Activated T-cell treated with anti-CD3 and anti-CD28 coated beads, Interleukin-2, amount 50 U/mL, for 24 hours (primary cell): ENCODE measurements around the gene TRIM28.
A peak's percentile ranks its signal among the peaks of the same experiment; 100 is the strongest.
"Not testable (repeated sequence)": the region's sequence is repeated elsewhere in the genome, so short reads cannot be mapped to it uniquely, and the experiment has no call there.

Experiments used
- DNase-seq: peaks from one replicate; pipeline ENCODE4 v3.0.0-alpha.2; 2020
- H3K27ac Mint-ChIP-seq: 2 replicates; pipeline ENCODE4 v1.8.0; 2020; ENCODE audit warnings: mild to moderate bottlenecking, mixed read lengths
- H3K27me3 Mint-ChIP-seq: 2 replicates; pipeline ENCODE4 v1.8.0; 2020; ENCODE audit warnings: mixed read lengths
- H3K36me3 Mint-ChIP-seq: 2 replicates; pipeline ENCODE4 v1.8.0; 2020; ENCODE audit warnings: low read depth, mixed read lengths
- H3K4me1 Mint-ChIP-seq: 2 replicates; pipeline ENCODE4 v1.8.0; 2020; ENCODE audit warnings: low read depth, mixed read lengths
- H3K4me3 Mint-ChIP-seq: 2 replicates; pipeline ENCODE4 v1.8.0; 2020; ENCODE audit warnings: mild to moderate bottlenecking, moderate library complexity, mixed read lengths
- H3K9me3 Mint-ChIP-seq: 2 replicates; pipeline ENCODE4 v1.8.0; 2020; ENCODE audit warnings: mixed read lengths

TRIM28 gene

DNA sequence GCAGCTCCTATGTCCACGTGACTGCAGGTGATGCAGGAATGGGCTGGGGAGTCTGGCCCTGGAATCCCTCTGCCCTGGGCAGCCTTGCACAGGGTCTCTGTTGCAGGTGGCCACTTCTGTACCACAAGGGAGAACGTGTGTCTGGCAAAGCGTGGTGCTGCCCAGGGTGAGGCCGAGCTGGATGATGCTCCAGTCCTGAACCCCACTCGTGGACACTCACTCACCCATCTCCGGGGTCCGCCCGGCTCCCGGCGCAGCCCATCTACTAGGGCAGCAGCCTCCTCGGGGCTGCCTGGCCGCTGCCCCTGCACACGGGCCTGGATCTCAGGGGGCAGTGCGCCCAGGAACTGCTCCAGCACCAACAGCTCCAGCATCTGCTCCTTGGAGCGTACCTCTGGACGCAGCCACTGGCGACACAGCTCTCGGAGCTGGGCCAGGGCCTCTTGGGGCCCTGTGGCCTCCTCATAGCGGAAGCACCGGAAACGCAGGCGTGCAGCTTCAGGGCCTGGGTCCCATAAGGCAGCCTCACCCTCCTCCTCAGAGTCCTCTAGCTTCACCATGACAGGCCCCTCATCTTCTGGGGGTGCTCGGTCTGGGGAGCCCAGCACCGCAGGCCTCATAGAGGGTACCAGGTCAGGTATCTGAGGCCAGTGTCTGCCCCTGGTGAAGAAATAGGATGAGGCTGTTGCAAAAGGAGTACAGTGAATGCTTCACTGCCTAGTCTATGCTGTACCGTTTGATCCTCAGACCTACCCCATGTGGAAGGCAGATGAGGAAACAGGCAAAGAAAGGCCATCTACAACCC, 27.1 kb downstream of the TRIM28 start:
- Mint-ChIP-seq H3K4me3 (no peak overlapping the region), H3K27ac (no peak overlapping the region), H3K4me1 (peaks cover 38% of the 10 kb centered on the region), H3K9me3 (no peaks in the 10 kb centered on the region), H3K36me3 (peaks cover 71% of the 10 kb centered on the region), H3K27me3 (no peaks in the 10 kb centered on the region)
- DNase-seq = peak; percentile 26

DNA sequence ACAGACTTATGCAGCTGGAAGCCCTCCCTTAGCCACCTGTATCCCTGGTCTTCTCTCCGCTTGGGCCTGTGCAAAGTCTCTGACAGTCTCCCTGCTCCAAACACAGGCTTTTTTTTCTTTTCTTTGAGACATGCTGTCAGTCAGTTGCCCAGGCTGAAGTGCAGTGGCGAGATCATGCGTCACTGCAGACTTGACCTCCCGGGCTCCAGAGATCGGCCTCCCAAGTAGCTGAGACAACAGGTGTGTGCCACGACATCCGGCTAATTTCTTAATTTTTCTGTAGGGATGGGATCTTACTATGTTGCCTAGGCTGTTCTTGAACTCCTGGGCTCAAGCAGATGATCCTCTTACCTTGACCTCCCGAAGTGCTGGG, 27.7 kb downstream of the TRIM28 start:
- peak; percentile 15 for DNase-seq
- H3K4me1 Mint-ChIP-seq = peaks cover 39% of the 10 kb centered on the region
- H3K27ac Mint-ChIP-seq = peak overlapping the region; percentile 100
- no peaks in the 10 kb centered on the region for H3K27me3 Mint-ChIP-seq
- H3K4me3 Mint-ChIP-seq = peak overlapping the region; percentile 92
- no peaks in the 10 kb centered on the region for H3K9me3 Mint-ChIP-seq
- H3K36me3 Mint-ChIP-seq = peaks cover 65% of the 10 kb centered on the region

DNA sequence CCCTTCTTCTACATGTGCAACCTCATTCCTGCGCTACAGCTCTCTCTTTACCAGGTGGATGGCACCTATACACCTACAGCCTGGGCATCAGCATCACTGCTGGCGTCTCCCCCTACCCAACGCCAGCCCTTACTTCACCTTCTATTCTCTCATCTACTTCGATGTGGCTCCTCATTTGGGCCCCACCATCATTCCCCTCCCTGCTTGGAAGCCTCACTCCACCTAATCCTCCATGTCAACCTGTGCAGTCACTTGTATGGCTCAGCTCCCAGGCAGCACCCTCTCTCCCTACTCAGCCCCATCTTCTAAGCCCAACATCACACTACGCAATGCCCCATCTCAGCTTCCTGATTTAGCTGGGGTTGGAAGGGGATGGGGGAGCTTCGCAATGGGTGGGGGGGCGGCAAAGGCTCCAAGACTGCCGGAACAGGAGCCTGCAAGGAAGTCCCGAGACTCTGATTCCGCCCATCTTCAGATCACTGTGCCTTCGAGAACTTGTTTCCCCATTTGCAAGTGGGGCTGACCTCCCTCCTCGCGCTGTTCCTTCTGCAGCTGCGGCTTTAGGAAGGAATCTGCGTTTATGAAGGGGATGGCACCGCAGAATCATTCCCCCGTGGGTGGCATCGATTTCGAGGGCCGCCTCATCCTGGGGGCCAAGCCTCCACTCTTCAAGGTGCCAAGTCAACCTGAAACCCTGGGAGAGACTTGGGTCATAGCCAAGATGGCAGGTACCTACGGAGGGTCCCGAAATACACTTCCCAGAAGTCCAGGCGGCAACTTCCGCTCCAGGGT, 28.4 kb downstream of the TRIM28 start:
- H3K36me3 Mint-ChIP-seq = peaks cover 59% of the 10 kb centered on the region
- no peaks in the 10 kb centered on the region for H3K9me3 Mint-ChIP-seq
- peak overlapping the region; percentile 92 for H3K4me3 Mint-ChIP-seq
- H3K4me1 Mint-ChIP-seq = peaks cover 41% of the 10 kb centered on the region
- peak overlapping the region; percentile 100 for H3K27ac Mint-ChIP-seq
- DNase-seq = no peak
- H3K27me3 Mint-ChIP-seq = no peaks in the 10 kb centered on the region

DNA sequence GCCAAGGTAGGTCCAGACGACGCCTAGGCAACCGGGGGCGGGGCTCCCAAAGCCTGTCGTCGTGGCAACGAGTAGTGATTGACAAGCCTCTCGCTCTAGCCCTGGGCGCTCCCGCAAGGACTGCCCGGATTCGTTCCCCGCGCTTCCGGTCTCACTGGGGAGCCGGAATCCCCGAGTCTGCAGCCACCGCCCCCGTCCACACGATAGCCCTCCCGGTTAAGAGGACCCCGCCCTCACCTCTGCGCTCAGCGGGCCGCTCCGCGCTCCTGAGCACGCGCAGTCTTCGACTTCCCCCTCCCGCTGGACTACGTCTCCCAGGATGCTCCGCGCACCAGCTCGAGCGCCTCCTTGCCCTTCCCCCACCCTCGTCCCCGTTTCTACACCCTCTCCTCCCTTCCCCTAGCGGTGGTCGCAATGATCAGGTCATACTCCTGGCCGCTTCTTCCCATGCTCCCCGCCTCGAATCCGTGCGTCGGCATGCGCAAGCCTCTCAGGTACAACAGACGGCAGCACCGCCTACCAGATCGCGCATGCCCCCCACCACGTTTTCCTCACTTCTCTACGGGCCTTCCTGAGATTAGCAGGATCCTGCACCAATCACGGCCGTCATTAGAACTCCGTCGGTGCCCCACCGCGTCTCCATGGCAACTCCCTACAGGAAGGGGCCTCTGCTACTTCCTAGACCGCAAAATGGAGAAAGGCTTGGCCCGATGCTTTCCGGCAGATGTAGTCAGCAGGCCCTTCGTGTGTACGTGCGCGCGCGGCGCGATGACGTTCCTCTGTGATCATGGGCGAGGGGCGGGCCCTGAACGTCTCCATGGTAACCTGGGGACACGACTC, 29.2 kb downstream of the TRIM28 start, which contains the start of gene MZF1:
TSS of gene MZF1 (minus strand) at position 518 of the 840 bp plus-strand sequence. CDS start 1,946 bp downstream, outside the sequence.
- Mint-ChIP-seq H3K4me3 (peak within 1 kb of the TSS; percentile 92), H3K9me3 (no peaks in the 10 kb centered on the region), H3K27me3 (no peaks in the 10 kb centered on the region), H3K27ac (peak within 1 kb of the TSS; percentile 100), H3K36me3 (peaks cover 57% of the 10 kb centered on the region), H3K4me1 (peaks cover 45% of the 10 kb centered on the region)
- peak; percentile 100 for DNase-seq

DNA sequence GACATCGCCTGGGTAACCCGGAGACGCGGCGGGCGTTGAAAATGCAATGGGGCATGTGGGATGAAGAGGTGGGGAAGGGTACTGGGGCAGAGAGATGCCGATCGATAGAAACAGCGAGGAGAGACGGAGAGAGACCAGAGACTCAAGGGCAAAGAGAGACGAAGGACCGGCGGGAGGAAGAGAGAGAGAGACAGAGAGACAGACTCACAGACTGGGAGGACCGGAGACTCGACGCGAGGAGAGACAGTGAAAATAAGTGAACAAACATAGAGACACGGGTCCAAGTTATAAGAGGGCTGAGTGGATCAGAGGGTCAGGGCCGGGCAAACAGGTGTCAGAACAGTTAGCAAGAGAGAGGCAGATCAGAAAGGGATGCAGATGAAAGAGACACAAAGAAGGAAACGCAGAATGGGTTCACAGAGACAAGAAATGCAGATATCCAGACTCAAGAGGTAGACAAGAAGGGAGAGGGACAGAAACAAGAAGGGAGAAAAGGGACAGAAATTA, 29.8 kb downstream of the TRIM28 start:
- DNase-seq = no peak
- peak overlapping the region; percentile 100 for H3K27ac Mint-ChIP-seq
- H3K27me3 Mint-ChIP-seq = no peaks in the 10 kb centered on the region
- peak overlapping the region; percentile 92 for H3K4me3 Mint-ChIP-seq
- H3K9me3 Mint-ChIP-seq = no peaks in the 10 kb centered on the region
- peaks cover 48% of the 10 kb centered on the region for H3K4me1 Mint-ChIP-seq
- H3K36me3 Mint-ChIP-seq = peaks cover 50% of the 10 kb centered on the region

DNA sequence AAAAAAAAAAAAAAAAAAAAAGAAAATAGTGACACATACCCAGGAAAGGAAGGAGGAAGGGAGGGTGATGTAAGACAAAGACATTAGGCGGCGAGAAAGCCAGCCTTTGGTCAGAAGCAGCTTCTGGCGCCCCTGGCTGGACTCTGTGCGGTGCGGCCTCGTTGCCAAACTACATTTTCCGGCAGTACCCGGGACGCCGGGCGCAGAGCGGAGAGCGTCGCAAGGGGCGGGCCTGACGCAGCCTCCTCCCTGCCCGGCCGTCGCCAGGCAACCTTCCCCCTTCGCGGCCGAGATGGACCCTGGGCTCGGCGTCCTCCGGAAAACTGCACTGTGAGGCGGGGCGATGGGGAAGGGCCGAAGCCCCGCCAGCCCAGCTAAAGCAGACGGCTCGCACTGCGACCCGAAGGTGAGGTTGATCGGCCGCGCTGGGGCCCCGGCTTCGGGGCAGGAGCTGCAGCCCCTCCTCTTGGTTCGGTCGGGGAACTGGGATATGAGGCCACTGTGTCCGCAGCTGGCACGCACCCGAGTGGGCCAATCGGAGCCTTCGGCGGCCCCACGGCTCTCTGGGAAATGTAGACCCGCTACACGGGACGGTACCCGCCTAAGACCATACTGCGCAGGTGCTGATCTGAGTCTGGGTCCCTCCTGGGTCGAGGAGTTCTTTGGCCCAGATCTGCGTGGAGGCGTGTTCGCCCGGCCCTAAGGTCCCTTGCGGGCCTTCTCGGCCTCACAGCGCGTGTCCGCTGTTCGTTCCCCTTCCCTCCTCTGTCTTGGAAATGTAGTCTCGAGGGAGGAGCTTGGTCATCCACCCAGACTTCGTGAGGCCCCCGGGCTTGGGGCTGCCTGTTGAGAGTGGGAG, 31.5 kb downstream of the TRIM28 start:
- no peaks in the 10 kb centered on the region for H3K27me3 Mint-ChIP-seq
- DNase-seq = peak; percentile 87

DNA sequence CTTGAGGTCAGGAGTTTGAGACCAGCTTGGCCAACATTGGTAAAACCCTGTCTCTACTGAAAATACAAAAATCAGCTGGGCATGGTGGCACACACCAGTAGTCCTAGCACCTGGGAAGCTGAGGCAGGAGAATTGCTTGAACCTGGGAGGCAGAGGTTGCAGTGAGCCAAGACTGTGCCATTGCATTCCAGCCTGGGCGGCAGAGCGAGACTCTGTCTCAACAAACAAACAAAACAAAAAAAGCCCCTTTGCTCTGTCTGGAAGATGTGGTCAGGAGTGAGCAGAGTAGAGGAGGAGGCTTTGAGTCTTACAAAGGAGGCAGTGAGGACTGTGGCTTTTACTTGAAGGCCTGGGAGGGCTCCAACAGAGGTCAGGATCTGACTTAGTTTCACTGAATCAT, 33.7 kb downstream of the TRIM28 start:
- not testable (repeated sequence) for H3K27me3 Mint-ChIP-seq, H3K9me3 Mint-ChIP-seq
- Mint-ChIP-seq H3K27ac (peak overlapping the region; percentile 86), H3K36me3 (peaks cover 34% of the 10 kb centered on the region), H3K4me3 (peak overlapping the region; percentile 39), H3K4me1 (peaks cover 55% of the 10 kb centered on the region)
- DNase-seq = peak; percentile 24

More for the DNA sequence above, 31.5 kb downstream of the TRIM28 start:
- Mint-ChIP-seq H3K9me3 (no peaks in the 10 kb centered on the region), H3K36me3 (peaks cover 40% of the 10 kb centered on the region), H3K4me3 (peak overlapping the region; percentile 92), H3K27ac (peak overlapping the region; percentile 100), H3K4me1 (peaks cover 58% of the 10 kb centered on the region)

DNA sequence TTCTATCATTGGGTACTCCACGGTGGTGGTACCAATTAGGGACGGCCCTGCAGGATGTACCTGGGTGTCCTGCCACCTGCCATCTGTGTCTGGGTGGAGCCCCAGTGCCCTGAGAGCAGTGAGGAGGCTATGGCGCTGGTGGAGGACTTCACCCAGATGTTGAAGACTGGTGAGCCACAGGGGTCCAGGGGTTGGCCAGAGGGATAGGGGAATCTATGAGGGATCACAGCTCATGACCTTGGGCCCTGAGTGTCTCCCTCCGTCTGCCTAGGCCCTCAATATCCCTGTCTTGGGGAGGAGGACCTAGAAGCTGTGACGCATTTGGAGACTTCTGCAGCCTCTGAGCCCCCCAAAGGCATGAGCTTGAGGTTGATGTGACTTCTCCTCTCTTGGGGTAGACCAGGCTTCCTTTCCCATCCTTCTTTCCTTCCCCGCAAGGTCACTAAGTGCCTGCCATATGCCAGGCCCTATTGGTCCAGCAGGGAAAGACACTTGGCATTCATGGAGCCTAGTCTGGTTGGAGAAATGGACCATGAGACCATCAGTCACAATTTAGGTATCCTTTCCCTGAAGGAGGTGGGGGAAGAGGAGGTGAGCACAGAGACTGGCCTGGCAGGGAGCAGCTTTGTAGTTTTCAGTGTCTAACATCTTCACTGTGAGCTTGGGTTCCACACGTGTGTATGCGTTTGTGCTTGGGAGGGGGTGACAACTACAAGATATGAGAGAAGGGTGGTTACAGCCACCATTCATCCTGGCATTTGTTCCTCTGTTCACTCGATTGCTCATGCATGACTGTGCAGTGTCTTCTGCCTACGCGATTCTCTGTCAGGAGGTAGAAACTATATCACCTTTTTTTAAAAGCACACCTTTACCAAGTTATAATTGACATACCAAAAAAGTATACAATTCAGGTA, 34.4 kb downstream of the TRIM28 start:
- peak overlapping the region; percentile 86 for H3K27ac Mint-ChIP-seq
- H3K27me3 Mint-ChIP-seq = no peaks in the 10 kb centered on the region
- no peaks in the 10 kb centered on the region for H3K9me3 Mint-ChIP-seq
- peaks cover 36% of the 10 kb centered on the region for H3K36me3 Mint-ChIP-seq
- H3K4me3 Mint-ChIP-seq = peak overlapping the region; percentile 39
- H3K4me1 Mint-ChIP-seq = peaks cover 52% of the 10 kb centered on the region
- peak; percentile 34 for DNase-seq

DNA sequence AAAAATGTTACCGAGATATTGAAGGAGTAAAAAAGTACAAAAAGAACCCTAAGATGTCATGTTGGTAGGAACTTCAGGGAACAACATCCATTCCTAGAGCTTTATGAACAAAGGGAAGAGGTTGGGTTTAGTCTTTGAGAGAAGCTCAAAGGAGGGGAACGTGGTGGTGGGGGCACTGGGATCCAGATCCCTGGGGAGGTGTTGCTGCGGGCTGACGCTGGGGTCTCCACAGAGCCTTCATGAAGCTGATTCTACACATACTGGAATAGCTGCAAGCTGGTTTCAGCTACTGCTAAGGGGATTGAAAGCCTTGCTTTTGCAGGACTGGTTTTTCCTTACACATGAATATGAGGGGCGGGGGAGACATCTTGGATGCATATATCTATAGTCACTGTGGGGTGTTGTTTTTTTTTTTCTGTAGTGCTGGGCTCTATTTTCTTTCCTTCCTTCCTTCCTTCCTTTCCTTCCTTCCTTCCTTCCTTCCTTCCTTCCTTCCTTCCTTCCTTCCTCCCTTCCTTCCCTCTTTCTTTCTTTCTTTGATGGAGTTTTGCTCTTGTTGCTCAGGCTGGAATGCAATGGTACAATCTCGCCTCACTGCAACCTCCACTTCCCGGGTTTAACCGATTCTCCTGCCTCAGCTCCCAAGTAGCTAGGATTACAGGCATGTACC, 35.7 kb downstream of the TRIM28 start:
- Mint-ChIP-seq H3K4me1 (peaks cover 41% of the 10 kb centered on the region), H3K27me3 (no peaks in the 10 kb centered on the region), H3K36me3 (peaks cover 43% of the 10 kb centered on the region), H3K4me3 (no peak overlapping the region), H3K9me3 (no peaks in the 10 kb centered on the region), H3K27ac (peak overlapping the region; percentile 63)
- DNase-seq = no peak

DNA sequence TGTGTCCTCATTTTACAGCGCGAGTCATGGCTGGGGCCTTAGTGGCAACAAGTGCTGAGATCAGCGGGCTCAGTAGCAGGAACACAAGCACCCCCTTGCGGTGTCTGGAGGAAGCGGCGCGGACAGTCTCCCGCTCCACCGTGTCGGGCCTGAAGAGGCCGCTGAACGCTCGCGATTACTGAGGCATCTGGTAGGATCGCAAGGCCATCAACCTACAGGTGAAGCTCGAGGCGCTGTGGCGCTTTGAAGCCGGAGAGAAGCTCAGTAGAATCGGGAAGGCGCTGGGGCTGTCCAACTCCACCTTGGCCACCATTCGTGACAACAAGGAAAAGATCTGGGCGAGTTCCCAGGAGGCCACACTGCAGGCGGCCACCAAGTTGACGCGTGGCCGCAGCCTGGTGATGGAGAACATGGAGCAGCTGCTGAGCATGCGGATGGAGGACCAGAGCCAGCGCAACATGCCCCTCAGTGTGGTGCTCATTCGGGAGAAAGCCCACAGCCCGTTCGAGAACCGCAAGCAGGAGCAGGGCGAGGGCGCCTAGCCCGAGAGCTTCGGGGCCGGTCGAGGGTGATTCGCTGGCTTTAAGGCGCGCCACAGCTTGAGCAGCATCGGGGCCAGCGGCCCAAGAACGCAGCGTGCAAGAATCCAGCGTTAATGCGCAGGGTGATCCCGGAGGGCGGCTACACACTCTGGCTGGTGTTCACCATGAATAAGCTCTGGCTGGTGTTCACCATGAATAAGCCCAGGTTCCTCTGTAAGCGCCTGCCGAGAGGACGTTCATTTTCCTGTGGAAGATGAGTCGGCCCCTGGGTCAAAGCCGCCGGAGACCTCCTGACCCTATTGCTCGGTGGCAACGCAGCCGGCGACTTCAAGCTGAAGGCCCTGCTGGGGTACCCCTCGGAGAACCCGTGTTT, 37.6 kb downstream of the TRIM28 start:
- no peaks in the 10 kb centered on the region for H3K27me3 Mint-ChIP-seq
- H3K4me3 Mint-ChIP-seq = no peak overlapping the region
- H3K9me3 Mint-ChIP-seq = no peaks in the 10 kb centered on the region
- peaks cover 39% of the 10 kb centered on the region for H3K36me3 Mint-ChIP-seq
- H3K27ac Mint-ChIP-seq = peak overlapping the region; percentile 87
- H3K4me1 Mint-ChIP-seq = peaks cover 34% of the 10 kb centered on the region
- DNase-seq = peak; percentile 93

DNA sequence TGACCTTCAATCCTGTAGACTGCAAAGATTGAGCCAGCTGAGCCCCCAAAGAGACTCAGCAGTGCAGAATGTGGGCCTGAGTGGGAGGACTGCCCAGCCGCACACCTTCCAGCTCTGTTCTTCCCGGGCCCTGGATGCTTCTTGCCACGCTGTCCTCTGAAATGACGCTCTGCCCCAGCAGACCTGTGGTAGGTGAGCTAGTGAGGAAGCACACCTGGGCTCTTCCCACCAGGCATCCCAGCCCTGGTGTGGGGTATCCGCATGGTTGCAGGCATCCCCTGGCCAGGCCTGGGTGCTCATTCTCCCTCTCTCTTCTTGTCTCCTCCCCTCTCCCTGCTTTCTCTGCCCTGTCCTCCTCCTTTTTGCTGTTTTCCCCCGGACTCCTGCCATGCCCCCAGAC, 39.1 kb downstream of the TRIM28 start:
- no peaks in the 10 kb centered on the region for H3K9me3 Mint-ChIP-seq

More for the DNA sequence above, 39.1 kb downstream of the TRIM28 start:
- H3K36me3 Mint-ChIP-seq = peaks cover 35% of the 10 kb centered on the region
- peaks cover 26% of the 10 kb centered on the region for H3K4me1 Mint-ChIP-seq
- no peak overlapping the region for H3K27ac Mint-ChIP-seq
- H3K4me3 Mint-ChIP-seq = no peak overlapping the region
- DNase-seq = no peak
- H3K27me3 Mint-ChIP-seq = no peaks in the 10 kb centered on the region
